CD14-positive monocyte (primary cell): ENCODE measurements around the gene AFF2. TPM values are rescaled to one million over a fixed set of nuclear protein-coding genes. Genes with fewer than 3 reads are reported as not detected.

Experiments
- DNase-seq, 3 donors: peaks; one replicate each; pipeline ENCODE4 v3.0.0-alpha.2; 2011 to 2022
- H2AFZ ChIP-seq: 2 replicates; pipeline ENCODE4 v1.6.0; 2012; ENCODE audit warnings: mild to moderate bottlenecking, low read depth, low read length, inconsistent platforms; ENCODE audit not compliant: insufficient read depth, poor library complexity, severe bottlenecking
- H3K27ac ChIP-seq, 2 donors: 1 replicate in 1 of 2; 2 replicates in 1 of 2; pipeline ENCODE4 v1.5.1; 2012 to 2013; ENCODE audit warnings: low read length in 2 of 2, control low read depth in 1 of 2, inconsistent platforms in 1 of 2, low read depth in 1 of 2, mild to moderate bottlenecking in 1 of 2
- H3K27me3 ChIP-seq, 2 donors: one replicate each; pipeline versions ENCODE4 v1.6.0 to v1.6.1; 2011 to 2013; ENCODE audit warnings: low read length in 2 of 2; ENCODE audit not compliant: control insufficient read depth in 2 of 2, insufficient read depth in 2 of 2
- H3K36me3 ChIP-seq, 2 donors: replicated peaks in 1 of 2; 1 replicate in 1 of 2; 2 replicates in 1 of 2; pipeline versions ENCODE4 v1.5.1 to v1.6.1; 2012 to 2013; ENCODE audit warnings: low read length in 2 of 2, control low read depth in 1 of 2, inconsistent platforms in 1 of 2, mild to moderate bottlenecking in 1 of 2; ENCODE audit not compliant: insufficient read depth in 2 of 2, control insufficient read depth in 1 of 2
- H3K4me1 ChIP-seq, 2 donors: 1 replicate in 1 of 2; 2 replicates in 1 of 2; pipeline versions ENCODE4 v1.5.1 to v1.6.1; 2012 to 2013; ENCODE audit warnings: low read length in 2 of 2, control low read depth in 1 of 2, inconsistent platforms in 1 of 2, mild to moderate bottlenecking in 1 of 2, moderate library complexity in 1 of 2; ENCODE audit not compliant: insufficient read depth in 2 of 2, control insufficient read depth in 1 of 2
- H3K4me2 ChIP-seq: replicated peaks from 2 replicates; pipeline ENCODE3; 2012; ENCODE audit warnings: low read length, moderate library complexity, mild to moderate bottlenecking; ENCODE audit not compliant: poor library complexity, severe bottlenecking; ENCODE audit errors: extremely low read depth
- H3K4me3 ChIP-seq, 3 experiments: fragments of 200-600 bp in 1 of 3; sonication (generic) in 1 of 3; replicated peaks in 1 of 3; 1 replicate in 2 of 3; 2 replicates in 1 of 3; pipeline ENCODE4 v1.5.1; 2011 to 2013; ENCODE audit warnings: low read length in 3 of 3, mild to moderate bottlenecking in 3 of 3, control low read depth in 2 of 3, low read depth in 2 of 3, inconsistent platforms in 1 of 3, moderate library complexity in 1 of 3
- H3K79me2 ChIP-seq: 2 replicates; pipeline ENCODE4 v1.6.0; 2012; ENCODE audit warnings: mild to moderate bottlenecking, control low read depth, inconsistent platforms, low read length, moderate library complexity; ENCODE audit not compliant: insufficient read depth
- H3K9ac ChIP-seq: 2 replicates; pipeline ENCODE4 v1.6.0; 2017; ENCODE audit warnings: low read length, mild to moderate bottlenecking; ENCODE audit not compliant: insufficient read depth, poor library complexity, severe bottlenecking
- H3K9me3 ChIP-seq, 2 donors: replicated peaks in 1 of 2; 1 replicate in 1 of 2; 2 replicates in 1 of 2; pipeline versions ENCODE4 v1.5.1 to v1.6.1; 2012 to 2013; ENCODE audit warnings: low read length in 2 of 2, control low read depth in 1 of 2; ENCODE audit not compliant: control insufficient read depth in 1 of 2, insufficient read depth in 1 of 2
- H4K20me1 ChIP-seq: 2 replicates; pipeline ENCODE4 v1.6.0; 2012; ENCODE audit warnings: mild to moderate bottlenecking, low read length, control low read depth, moderate library complexity; ENCODE audit not compliant: insufficient read depth
- H3K27ac Mint-ChIP-seq, 7 donors: one replicate each; pipeline ENCODE4 v1.8.0; 2020; ENCODE audit warnings: mild to moderate bottlenecking in 7 of 7, mixed read lengths in 7 of 7, moderate library complexity in 6 of 7, inconsistent platforms in 2 of 7
- H3K27me3 Mint-ChIP-seq, 3 donors: one replicate each; pipeline ENCODE4 v1.8.0; 2021 to 2022; ENCODE audit warnings: low read depth in 3 of 3, mild to moderate bottlenecking in 3 of 3, mixed read lengths in 3 of 3, moderate library complexity in 3 of 3, inconsistent platforms in 1 of 3
- H3K36me3 Mint-ChIP-seq, 2 donors: one replicate each; pipeline ENCODE4 v1.8.0; 2020; ENCODE audit warnings: mixed read lengths in 2 of 2, inconsistent platforms in 1 of 2, mild to moderate bottlenecking in 1 of 2
- H3K4me1 Mint-ChIP-seq: one replicate; pipeline ENCODE4 v1.8.0; 2020; ENCODE audit warnings: mild to moderate bottlenecking, mixed read lengths
- H3K4me3 Mint-ChIP-seq, 2 donors: one replicate each; pipeline ENCODE4 v1.8.0; 2020; ENCODE audit warnings: mild to moderate bottlenecking in 2 of 2, mixed read lengths in 2 of 2, moderate library complexity in 1 of 2
- H3K9me3 Mint-ChIP-seq, 7 donors: one replicate each; pipeline ENCODE4 v1.8.0; 2020 to 2022; ENCODE audit warnings: mixed read lengths in 7 of 7, mild to moderate bottlenecking in 6 of 7, moderate library complexity in 6 of 7, inconsistent platforms in 2 of 7
- CTCF ChIP-seq: fragments of 200-600 bp; IDR thresholded peaks from one replicate; pipeline ENCODE4 v1.8.0; 2022; ENCODE audit warnings: antibody characterized with exemption, mild to moderate bottlenecking
- WGBS: methylation state at CpG from one replicate; pipeline ENCODE4 v1.1.5; 2013; ENCODE audit warnings: missing lambda C conversion rate; ENCODE audit not compliant: insufficient coverage; 5-methylcytosine and 5-hydroxymethylcytosine counted together
- intact Hi-C, 2 donors: fragments of 100-400 bp; cut with micrococcal nuclease; formaldehyde crosslinking; loops; one replicate each; pipeline versions ENCODE4 v1.15.0 to v1.15.1; 2023
- polyA plus RNA-seq, 3 donors: library from polyadenylated mRNA; depleted of rRNA in 1 of 3; unstranded in 2 of 3; stranded (reverse) in 1 of 3; fragments of 300-500 nt in 2 of 3; fragments of >200 nt in 1 of 3; fragmentation: Illumina TruSeq in 2 of 3; gene quantifications; 1 replicate in 2 of 3; 2 replicates in 1 of 3; pipeline ENCODE4 v1.2.3, GENCODE V29; 2012 to 2021

Gene AFF2
- polyA plus RNA-seq, 3 donors = 0.07 to 1.1 (median 0.70) TPM

GRCh38 chrX:148909758-148910157 is 409.3 kb downstream of the AFF2 start:
- Histone ChIP-seq H3K4me1 (no peaks in the 10 kb centered on the region), H3K36me3 (no peaks in the 10 kb centered on the region), H3K4me3 (no peak overlapping the region), H3K27ac (no peak overlapping the region), H3K79me2 (no peaks in the 10 kb centered on the region), H3K27me3 (no peaks in the 10 kb centered on the region), H2AFZ (no peak overlapping the region), H3K9ac (no peak overlapping the region), H3K4me2 (no peak overlapping the region), H3K9me3 (no peaks in the 10 kb centered on the region), H4K20me1 (no peaks in the 10 kb centered on the region)
- Mint-ChIP-seq H3K27ac (no peak overlapping the region), H3K9me3 (peaks cover 2 to 11% (median 4%) of the 10 kb centered on the region in 7 donors), H3K4me3 (no peak overlapping the region), H3K4me1 (peaks cover 13% of the 10 kb centered on the region), H3K27me3 (no peaks in the 10 kb centered on the region), H3K36me3 (peaks cover 3 to 6% of the 10 kb centered on the region in 2 donors)
- DNase-seq = no peak
- no peak for TF ChIP-seq CTCF
- intact Hi-C loops = no loop called here

- H3K4me3 Mint-ChIP-seq = no peak overlapping the region
- no CpG with 5 or more reads among the region's 3 CpGs for WGBS
- no peak overlapping the region for H3K27ac ChIP-seq
- no peak overlapping the region for H3K27ac Mint-ChIP-seq
- no peak overlapping the region for H2AFZ ChIP-seq
- no peaks in the 10 kb centered on the region for H4K20me1 ChIP-seq
- H3K4me1 ChIP-seq = no peaks in the 10 kb centered on the region
- DNase-seq = no peak
- intact Hi-C loops = no loop called here
- H3K36me3 ChIP-seq = no peaks in the 10 kb centered on the region
- H3K27me3 ChIP-seq = no peaks in the 10 kb centered on the region
- H3K27me3 Mint-ChIP-seq = peaks cover 0 to 2% (median 0%) of the 10 kb centered on the region in 3 donors
- H3K4me1 Mint-ChIP-seq = peaks cover 7% of the 10 kb centered on the region
- H3K4me3 ChIP-seq = no peak overlapping the region
- H3K9ac ChIP-seq = no peak overlapping the region
- H3K79me2 ChIP-seq = no peaks in the 10 kb centered on the region
- no peak overlapping the region for H3K4me2 ChIP-seq
- H3K9me3 Mint-ChIP-seq = peaks cover 0 to 1% (median 0%) of the 10 kb centered on the region in 7 donors
- no peak for TF ChIP-seq CTCF
- no peaks in the 10 kb centered on the region for H3K36me3 Mint-ChIP-seq
- H3K9me3 ChIP-seq = no peaks in the 10 kb centered on the region
Observed at GRCh38 chrX:148913971-148914370, 413.6 kb downstream of the AFF2 start.
